Measurements from ENCODE around the gene ATP2A2. TPM values are rescaled to one million over a fixed set of nuclear protein-coding genes. Genes with fewer than 3 reads are reported as not detected.
A peak's percentile ranks its signal among the peaks of the same experiment; 100 is the strongest.

ATP2A2 gene
- total RNA-seq, 1 experiment from 2014 or later = 239 TPM

GRCh38 chr12:110244829-110245228 is 36.2 kb upstream of the ATP2A2 start (continued):
- TF ChIP-seq CEBPB (IDR thresholded peaks at IDR 0.05; ENCODE audit: low read depth) (no peak), JUND (IDR thresholded peaks at IDR 0.05) (no peak), FOSL1 (IDR thresholded peaks at IDR 0.05; ENCODE audit: low read depth) (no peak), YY1 (IDR thresholded peaks at IDR 0.05; ENCODE audit: extremely low read depth, insufficient replicate concordance, low read depth, low read length) (no peak), TCF7L2 (IDR thresholded peaks at IDR 0.05; ENCODE audit: borderline replicate concordance, extremely low read depth, insufficient read depth, insufficient read length) (no peak)

GRCh38 chr12:110245369-110245772 is 35.7 kb upstream of the ATP2A2 start:
- DNase-seq (ENCODE audit: low read depth, low spot score) = no peak
- no peaks in the 10 kb centered on the region for H3K9me2 ChIP-seq (ENCODE audit: insufficient read depth)
- H2AFZ ChIP-seq (ENCODE audit: low read depth, low read length, poor library complexity, severe bottlenecking) = no peak overlapping the region
- no TSS peak for BruUV-seq (replicated peaks)
- ATAC-seq = peak; percentile 92
- intact Hi-C loops (cut with micrococcal nuclease) = no loop called here
- H3K9ac ChIP-seq (ENCODE audit: low read length) = no peak overlapping the region
- ChIA-PET RAD21 (ENCODE audit: low non-redundant PET in 1 of 2, low total read pairs in 2 of 2, uncharacterized antibody in 2 of 2, unreplicated experiment in 2 of 2) (no interaction called here), CTCF (no interaction called here), POLR2A (no interaction called here)
- H3K4me3 ChIP-seq (replicated peaks in 1 of 2; ENCODE audit: low read depth in 1 of 2, low read length in 2 of 2) = no peak overlapping the region
- TF ChIP-seq ELF1 (IDR thresholded peaks at IDR 0.05; ENCODE audit: borderline replicate concordance, low read depth) = no peak
- TF ChIP-seq ZBTB33 (IDR thresholded peaks at IDR 0.05; ENCODE audit: extremely low read depth, insufficient replicate concordance, low read length) = no peak
- TF ChIP-seq MAX (IDR thresholded peaks at IDR 0.05) = no peak
- TF ChIP-seq RAD21 (IDR thresholded peaks at IDR 0.05; ENCODE audit: low read depth) = peak; percentile 60
- no peak for TF ChIP-seq JUND (IDR thresholded peaks at IDR 0.05)
- TF ChIP-seq ZFX (IDR thresholded peaks at IDR 0.05) = no peak
- no peak for TF ChIP-seq REST (IDR thresholded peaks at IDR 0.05; ENCODE audit: low read depth)
- no peak for TF ChIP-seq YY1 (IDR thresholded peaks at IDR 0.05; ENCODE audit: extremely low read depth, insufficient replicate concordance, low read depth, low read length)
- no peak for TF ChIP-seq ATF3 (IDR thresholded peaks at IDR 0.05)
- TF ChIP-seq CBX3 (IDR thresholded peaks at IDR 0.05; ENCODE audit: low read depth) = no peak
- peak; percentile 34 to 66 (median 56); a peak in 5 of 6 replicates for TF ChIP-seq CTCF (IDR thresholded peaks at IDR 0.05 in 2 of 3, conservative IDR thresholded peaks at IDR 0.05 in 1 of 3; ENCODE audit: borderline replicate concordance in 1 of 3, insufficient read depth in 1 of 3, low read depth in 2 of 3, low read length in 2 of 3)
- no peak for TF ChIP-seq EZH2phosphoT487 (IDR thresholded peaks at IDR 0.05; ENCODE audit: borderline replicate concordance)
- TF ChIP-seq POLR2AphosphoS5 (IDR thresholded peaks at IDR 0.05; ENCODE audit: low read depth, low read length) = no peak
- TF ChIP-seq SRF (IDR thresholded peaks at IDR 0.05; ENCODE audit: low read depth) = no peak
- no peak overlapping the region for H3K27ac ChIP-seq (ENCODE audit: low read depth, low read length)
- H4K20me1 ChIP-seq (ENCODE audit: insufficient read depth) = no peaks in the 10 kb centered on the region
- peaks cover 15 to 24% of the 10 kb centered on the region in 2 experiments for H3K4me1 ChIP-seq (ENCODE audit: control insufficient read depth in 1 of 2, insufficient read depth in 2 of 2, low read length in 2 of 2)
- no peaks in the 10 kb centered on the region for H3K27me3 ChIP-seq (ENCODE audit: insufficient read depth, low read length)
- H3K36me3 ChIP-seq (ENCODE audit: control insufficient read depth in 1 of 2, insufficient read depth in 2 of 2, low read length in 2 of 2) = no peaks in the 10 kb centered on the region
- no peaks in the 10 kb centered on the region for H3K9me3 ChIP-seq (ENCODE audit: control insufficient read depth in 1 of 2, insufficient read depth in 1 of 2, low read depth in 1 of 2, low read length in 2 of 2)
- H3K4me2 ChIP-seq (ENCODE audit: low read length) = no peak overlapping the region
- H3K79me2 ChIP-seq (ENCODE audit: insufficient read depth, low read length) = no peaks in the 10 kb centered on the region
